HT1080 (cell line): ENCODE data around the gene ITGB8. TPM values are rescaled to one million over a fixed set of nuclear protein-coding genes. Genes with fewer than 3 reads are reported as not detected.

Source experiments
- DNase-seq: peaks from one replicate; pipeline ENCODE4 v3.0.0-alpha.2; 2015; ENCODE audit warnings: low read depth
- small RNA-seq: library from RNA; depleted of rRNA; stranded (forward); fragments of <200 nt; gene quantifications from one replicate; pipeline ENCODE3, GENCODE V24; 2014
- total RNA-seq: library from RNA; depleted of rRNA; stranded (reverse); fragments of >200 nt; shearing (Covaris generic); gene quantifications from 2 replicates; pipeline ENCODE4 v1.2.3, GENCODE V29; 2014; rRNA removed

The ITGB8 gene
- total RNA-seq, 1 experiment from 2014 or later, result 1.1 TPM

GRCh38 chr7:20464891-20465290, 134.2 kb downstream of the ITGB8 start:
- no peak for DNase-seq

Small RNAs within 50 kb of the gene (small RNA-seq; reads per million reads assigned to genes)
- gene RF00275, result not detected

Other genes starting within 250 kb of the ITGB8 start
- gene MACC1, start 113.5 kb upstream of the ITGB8 start, total RNA-seq, result not detected in 2 replicates